Measurements from ENCODE around the gene ZNF579.

ZNF579 gene

DNA sequence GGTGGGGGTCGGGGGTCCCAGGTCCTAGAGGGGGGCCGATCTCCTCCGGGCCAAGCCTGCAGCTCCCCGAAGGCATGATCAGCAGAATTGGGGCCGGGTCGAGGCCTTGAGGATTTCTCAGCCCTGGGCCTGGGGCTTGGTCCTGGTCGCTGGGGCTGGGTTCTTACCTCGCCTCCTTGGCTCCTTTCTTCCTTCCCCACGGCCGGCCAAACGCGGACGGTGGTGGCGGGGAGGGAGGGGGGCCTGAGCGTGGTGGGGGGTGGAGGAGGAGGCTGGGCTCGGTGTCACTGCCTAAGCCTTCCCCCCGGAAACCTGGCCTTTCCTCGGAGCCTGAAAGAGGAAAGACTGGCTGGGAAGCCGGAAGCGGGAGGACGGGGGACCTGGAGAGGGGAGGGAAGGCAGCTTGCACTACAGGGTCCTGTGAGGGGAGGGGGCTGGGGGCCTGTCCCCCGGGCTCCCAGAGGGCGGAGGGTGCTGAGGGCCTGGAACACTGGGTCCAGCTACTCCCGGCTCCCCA is at the start of gene ZNF579:
Gene ZNF579 (minus strand): TSS at position 221 of the 517 bp plus-strand sequence. CDS start 1,209 bp downstream, outside the sequence.
- no peak for TF ChIP-seq SUZ12 (IDR thresholded peaks at IDR 0.05; ENCODE audit: extremely low read depth, insufficient read depth, insufficient read length)
- TF ChIP-seq YY1 (IDR thresholded peaks at IDR 0.05; ENCODE audit: insufficient read depth, insufficient read length) = no peak
- no peak for TF ChIP-seq ZNF274 (IDR thresholded peaks at IDR 0.05; ENCODE audit: low read depth, low read length)
- H3K27me3 ChIP-seq (ENCODE audit: insufficient read depth, insufficient read length) = no peaks in the 10 kb centered on the region
- no peaks in the 10 kb centered on the region for H3K4me1 ChIP-seq (ENCODE audit: insufficient read depth, insufficient read length)
- H3K36me3 ChIP-seq (ENCODE audit: insufficient read depth, insufficient read length, low read length) = peaks cover 24% of the 10 kb centered on the region
- peak within 1 kb of the TSS; percentile 72 for H3K4me3 ChIP-seq (ENCODE audit: insufficient read length, low read depth)
- peak; percentile 77 for DNase-seq (ENCODE audit: low read depth, low spot score)
- no peaks in the 10 kb centered on the region for H3K9me3 ChIP-seq (ENCODE audit: insufficient read depth, low read length)
- H3K9ac ChIP-seq (ENCODE audit: insufficient read length, low read depth) = peak within 1 kb of the TSS; percentile 82

DNA sequence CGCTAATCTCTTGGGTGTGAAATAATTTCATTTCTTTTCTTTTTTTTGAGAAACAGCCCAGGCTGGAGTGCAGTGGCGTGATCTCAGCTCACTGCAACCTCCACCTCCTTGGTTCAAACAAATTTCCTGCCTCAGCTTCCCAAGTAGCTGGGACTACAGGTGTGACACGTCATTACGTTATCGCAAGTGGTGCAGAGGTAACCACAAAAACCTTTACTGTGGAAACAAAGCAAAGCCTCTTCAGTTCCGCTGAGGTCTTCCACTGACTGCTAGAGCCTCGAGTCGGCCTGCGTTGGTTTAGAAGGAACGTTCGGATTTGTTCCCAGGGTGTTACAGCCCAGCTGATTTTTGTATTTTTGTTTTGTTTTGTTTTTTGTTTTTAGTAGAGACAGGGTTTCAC is 45.7 kb upstream of the ZNF579 start:
- TF ChIP-seq ZNF274 (IDR thresholded peaks at IDR 0.05; ENCODE audit: low read depth, low read length) (no peak), SUZ12 (IDR thresholded peaks at IDR 0.05; ENCODE audit: extremely low read depth, insufficient read depth, insufficient read length) (no peak), YY1 (IDR thresholded peaks at IDR 0.05; ENCODE audit: insufficient read depth, insufficient read length) (no peak)
- Histone ChIP-seq H3K4me3 (ENCODE audit: insufficient read length, low read depth) (no peak overlapping the region), H3K27me3 (ENCODE audit: insufficient read depth, insufficient read length) (no peaks in the 10 kb centered on the region), H3K4me1 (ENCODE audit: insufficient read depth, insufficient read length) (no peaks in the 10 kb centered on the region), H3K9ac (ENCODE audit: insufficient read length, low read depth) (no peak overlapping the region), H3K36me3 (ENCODE audit: insufficient read depth, insufficient read length, low read length) (peaks cover 3% of the 10 kb centered on the region), H3K9me3 (ENCODE audit: insufficient read depth, low read length) (no peaks in the 10 kb centered on the region)
- DNase-seq (ENCODE audit: low read depth, low spot score) = no peak

DNA sequence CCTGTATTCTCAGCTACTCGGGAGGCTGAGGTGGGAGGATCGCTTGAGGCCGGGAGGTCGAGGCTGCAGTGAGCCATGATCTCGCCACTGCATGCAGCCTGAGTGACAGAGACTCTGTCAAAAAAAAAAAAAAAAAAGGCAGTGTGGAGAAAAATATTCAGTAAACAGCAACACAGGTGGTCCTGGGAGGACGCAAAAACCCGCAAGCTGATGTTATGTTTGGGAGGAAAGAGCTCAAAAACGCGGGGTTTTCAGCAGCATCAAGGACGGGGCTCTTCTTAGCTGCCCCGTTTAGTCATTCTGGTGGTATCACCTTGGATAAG is 44.3 kb upstream of the ZNF579 start:
- TF ChIP-seq SUZ12 (IDR thresholded peaks at IDR 0.05; ENCODE audit: extremely low read depth, insufficient read depth, insufficient read length) = no peak
- no peak for TF ChIP-seq ZNF274 (IDR thresholded peaks at IDR 0.05; ENCODE audit: low read depth, low read length)
- TF ChIP-seq YY1 (IDR thresholded peaks at IDR 0.05; ENCODE audit: insufficient read depth, insufficient read length) = no peak
- Histone ChIP-seq H3K4me3 (ENCODE audit: insufficient read length, low read depth) (peak overlapping the region; percentile 31), H3K9me3 (ENCODE audit: insufficient read depth, low read length) (no peaks in the 10 kb centered on the region), H3K4me1 (ENCODE audit: insufficient read depth, insufficient read length) (no peaks in the 10 kb centered on the region), H3K27me3 (ENCODE audit: insufficient read depth, insufficient read length) (no peaks in the 10 kb centered on the region), H3K9ac (ENCODE audit: insufficient read length, low read depth) (peak overlapping the region; percentile 61), H3K36me3 (ENCODE audit: insufficient read depth, insufficient read length, low read length) (peaks cover 14% of the 10 kb centered on the region)
- DNase-seq (ENCODE audit: low read depth, low spot score) = no peak

DNA sequence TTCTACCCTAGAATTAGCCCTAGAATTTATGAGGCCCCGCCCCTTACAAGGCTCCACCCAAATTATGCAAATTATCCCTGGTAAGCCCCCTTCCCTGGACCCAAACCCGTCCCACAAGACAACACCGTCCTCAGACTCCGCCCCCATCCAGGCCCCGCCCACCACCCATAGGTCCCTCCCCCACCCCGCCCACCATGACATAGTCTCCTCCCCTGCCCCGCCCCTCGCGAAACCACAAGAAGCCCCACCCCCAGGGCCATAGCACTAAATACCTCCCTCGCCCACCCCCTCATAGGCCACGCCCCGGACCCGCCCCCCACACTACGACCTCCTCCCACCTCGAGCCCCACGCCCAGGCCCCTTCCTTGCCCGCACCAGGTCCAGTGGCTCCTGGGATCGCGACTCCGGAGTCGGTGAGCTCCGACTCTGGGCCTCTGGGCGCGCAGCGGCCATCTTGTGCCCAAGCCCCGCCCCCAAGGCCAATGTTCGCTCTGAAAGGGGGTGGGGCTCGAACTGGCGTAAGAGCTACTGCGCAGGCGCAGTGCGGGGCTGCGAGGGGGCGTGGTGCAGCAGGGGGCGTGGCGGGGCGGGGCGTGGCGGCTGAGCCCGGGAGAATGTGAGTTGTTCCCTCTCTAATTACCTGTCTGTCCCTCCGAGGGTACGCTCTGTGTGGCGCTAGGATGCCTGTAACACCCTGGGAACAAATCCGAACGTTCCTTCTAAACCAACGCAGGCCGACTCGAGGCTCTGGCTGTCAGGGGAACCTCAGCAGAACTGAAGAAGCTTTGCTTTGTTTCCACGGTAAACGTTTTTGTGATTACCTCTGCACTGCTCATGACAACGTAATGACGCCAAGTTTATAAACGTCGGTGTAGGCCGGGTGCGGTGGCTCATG is 43.7 kb upstream of the ZNF579 start, which contains the start of gene ZNF784:
Gene ZNF784 (minus strand): TSS at position 458 of the 895 bp plus-strand sequence. CDS start 5 bp downstream, at position 453.
- H3K4me3 ChIP-seq (ENCODE audit: insufficient read length, low read depth) = peak within 1 kb of the TSS; percentile 37
- H3K4me1 ChIP-seq (ENCODE audit: insufficient read depth, insufficient read length) = no peaks in the 10 kb centered on the region
- peak; percentile 35 for DNase-seq (ENCODE audit: low read depth, low spot score)
- H3K9ac ChIP-seq (ENCODE audit: insufficient read length, low read depth) = peak within 1 kb of the TSS; percentile 61
- no peaks in the 10 kb centered on the region for H3K27me3 ChIP-seq (ENCODE audit: insufficient read depth, insufficient read length)
- no peaks in the 10 kb centered on the region for H3K9me3 ChIP-seq (ENCODE audit: insufficient read depth, low read length)
- H3K36me3 ChIP-seq (ENCODE audit: insufficient read depth, insufficient read length, low read length) = peaks cover 18% of the 10 kb centered on the region
- TF ChIP-seq SUZ12 (IDR thresholded peaks at IDR 0.05; ENCODE audit: extremely low read depth, insufficient read depth, insufficient read length) (no peak), ZNF274 (IDR thresholded peaks at IDR 0.05; ENCODE audit: low read depth, low read length) (no peak), YY1 (IDR thresholded peaks at IDR 0.05; ENCODE audit: insufficient read depth, insufficient read length) (peak; percentile 68)

GRCh38 chr19:55623561-55623960 is 42.9 kb upstream of the ZNF579 start:
- H3K27me3 ChIP-seq (ENCODE audit: insufficient read depth, insufficient read length) = no peaks in the 10 kb centered on the region
- no peak overlapping the region for H3K9ac ChIP-seq (ENCODE audit: insufficient read length, low read depth)
- peak overlapping the region; percentile 6 for H3K4me3 ChIP-seq (ENCODE audit: insufficient read length, low read depth)

GRCh38 chr19:55623130-55623529 is 42.5 kb upstream of the ZNF579 start:
- no peaks in the 10 kb centered on the region for H3K9me3 ChIP-seq (ENCODE audit: insufficient read depth, low read length)
- H3K4me1 ChIP-seq (ENCODE audit: insufficient read depth, insufficient read length) = no peaks in the 10 kb centered on the region
- H3K27me3 ChIP-seq (ENCODE audit: insufficient read depth, insufficient read length) = no peaks in the 10 kb centered on the region
- no peak overlapping the region for H3K4me3 ChIP-seq (ENCODE audit: insufficient read length, low read depth)
- TF ChIP-seq ZNF274 (IDR thresholded peaks at IDR 0.05; ENCODE audit: low read depth, low read length) = no peak
- no peak for TF ChIP-seq YY1 (IDR thresholded peaks at IDR 0.05; ENCODE audit: insufficient read depth, insufficient read length)
- no peak for TF ChIP-seq SUZ12 (IDR thresholded peaks at IDR 0.05; ENCODE audit: extremely low read depth, insufficient read depth, insufficient read length)
- H3K36me3 ChIP-seq (ENCODE audit: insufficient read depth, insufficient read length, low read length) = peaks cover 18% of the 10 kb centered on the region
- no peak for DNase-seq (ENCODE audit: low read depth, low spot score)
- H3K9ac ChIP-seq (ENCODE audit: insufficient read length, low read depth) = no peak overlapping the region

More at GRCh38 chr19:55623561-55623960, 42.9 kb upstream of the ZNF579 start:
- Histone ChIP-seq H3K9me3 (ENCODE audit: insufficient read depth, low read length) (no peaks in the 10 kb centered on the region), H3K4me1 (ENCODE audit: insufficient read depth, insufficient read length) (no peaks in the 10 kb centered on the region), H3K36me3 (ENCODE audit: insufficient read depth, insufficient read length, low read length) (peaks cover 18% of the 10 kb centered on the region)
- no peak for DNase-seq (ENCODE audit: low read depth, low spot score)
- TF ChIP-seq ZNF274 (IDR thresholded peaks at IDR 0.05; ENCODE audit: low read depth, low read length) = no peak
- TF ChIP-seq YY1 (IDR thresholded peaks at IDR 0.05; ENCODE audit: insufficient read depth, insufficient read length) = no peak
- TF ChIP-seq SUZ12 (IDR thresholded peaks at IDR 0.05; ENCODE audit: extremely low read depth, insufficient read depth, insufficient read length) = no peak

Measured in NT2/D1 (cell line).